Neuronal stem cell (in vitro differentiated cells): ENCODE results near the gene WTIP.

Experiments used
- DNase-seq: peaks from one replicate; pipeline ENCODE4 v3.0.0-alpha.2; 2013; ENCODE audit warnings: low spot score
- H2AFZ ChIP-seq: one replicate; pipeline ENCODE4 v1.6.1; 2013; ENCODE audit warnings: mild to moderate bottlenecking, low read length, inconsistent platforms
- H2AK5ac ChIP-seq: 2 replicates; pipeline ENCODE4 v1.6.1; 2013; ENCODE audit warnings: low read depth, mild to moderate bottlenecking, inconsistent platforms, low read length, moderate library complexity, mixed read lengths
- H2BK120ac ChIP-seq: 2 replicates; pipeline ENCODE4 v1.6.1; 2013; ENCODE audit warnings: low read depth, mild to moderate bottlenecking, inconsistent platforms, low read length, moderate library complexity, mixed read lengths
- H2BK12ac ChIP-seq: one replicate; pipeline ENCODE4 v1.6.1; 2013; ENCODE audit warnings: low read length, inconsistent platforms
- H2BK15ac ChIP-seq: 2 replicates; pipeline ENCODE4 v1.6.1; 2013; ENCODE audit warnings: mild to moderate bottlenecking, low read length, inconsistent platforms, mixed read lengths
- H2BK5ac ChIP-seq: one replicate; pipeline ENCODE4 v1.6.1; 2013; ENCODE audit warnings: inconsistent platforms, mild to moderate bottlenecking, low read length, moderate library complexity
- H3K14ac ChIP-seq: one replicate; pipeline ENCODE4 v1.6.1; 2013; ENCODE audit warnings: low read length, inconsistent platforms
- H3K18ac ChIP-seq: 2 replicates; pipeline ENCODE4 v1.6.1; 2013; ENCODE audit warnings: low read length, inconsistent platforms
- H3K23ac ChIP-seq: 2 replicates; pipeline ENCODE4 v1.6.1; 2013; ENCODE audit warnings: low read depth, mild to moderate bottlenecking, mixed read lengths, low read length, inconsistent platforms; ENCODE audit not compliant: poor library complexity
- H3K27ac ChIP-seq: replicated peaks from 3 replicates; pipeline ENCODE4 v1.5.1; 2013; ENCODE audit warnings: low read length, inconsistent platforms
- H3K27me3 ChIP-seq, 3 experiments: 2 replicates each; pipeline ENCODE4 v1.6.1; 2013; ENCODE audit warnings: low read length in 3 of 3, mild to moderate bottlenecking in 2 of 3, inconsistent platforms in 1 of 3, low read depth in 1 of 3, mixed read lengths in 1 of 3, moderate library complexity in 1 of 3; ENCODE audit not compliant: control insufficient read depth in 3 of 3, insufficient read depth in 3 of 3
- H3K36me3 ChIP-seq, 2 donors: replicated peaks in 1 of 2; 2 replicates each; pipeline ENCODE4 v1.6.1; 2013; ENCODE audit warnings: low read length in 2 of 2; ENCODE audit not compliant: control insufficient read depth in 2 of 2, insufficient read depth in 2 of 2
- H3K4ac ChIP-seq: 2 replicates; pipeline ENCODE4 v1.6.1; 2013; ENCODE audit warnings: inconsistent platforms, mild to moderate bottlenecking, low read length, moderate library complexity
- H3K4me1 ChIP-seq, 2 donors: 1 replicate in 1 of 2; 2 replicates in 1 of 2; pipeline ENCODE4 v1.6.1; 2013; ENCODE audit warnings: low read length in 2 of 2, low read depth in 1 of 2; ENCODE audit not compliant: control insufficient read depth in 2 of 2, insufficient read depth in 1 of 2
- H3K4me2 ChIP-seq: one replicate; pipeline ENCODE4 v1.6.1; 2013; ENCODE audit warnings: mild to moderate bottlenecking, low read length, inconsistent platforms; ENCODE audit not compliant: insufficient read depth, poor library complexity, severe bottlenecking
- H3K4me3 ChIP-seq, 2 donors: 2 replicates each; pipeline ENCODE4 v1.5.1; 2013; ENCODE audit warnings: low read length in 2 of 2, mild to moderate bottlenecking in 2 of 2, inconsistent platforms in 1 of 2, moderate library complexity in 1 of 2
- H3K79me1 ChIP-seq: one replicate; pipeline ENCODE4 v1.6.1; 2013; ENCODE audit warnings: low read depth, mild to moderate bottlenecking, inconsistent platforms, low read length, moderate library complexity
- H3K9ac ChIP-seq: one replicate; pipeline ENCODE4 v1.6.1; 2013; ENCODE audit warnings: mild to moderate bottlenecking, low read depth, low read length, inconsistent platforms; ENCODE audit not compliant: poor library complexity
- H3K9me3 ChIP-seq, 2 donors: replicated peaks in 1 of 2; 2 replicates each; pipeline versions ENCODE3 to v1.6.1; 2013; ENCODE audit warnings: low read length in 2 of 2, mild to moderate bottlenecking in 2 of 2, inconsistent platforms in 1 of 2, low read depth in 1 of 2, mixed read lengths in 1 of 2, moderate library complexity in 1 of 2; ENCODE audit not compliant: control insufficient read depth in 2 of 2, insufficient read depth in 1 of 2
- H4K8ac ChIP-seq: one replicate; pipeline ENCODE4 v1.6.1; 2013; ENCODE audit warnings: low read depth, mild to moderate bottlenecking, inconsistent platforms, low read length, moderate library complexity
- H4K91ac ChIP-seq: one replicate; pipeline ENCODE4 v1.6.1; 2013; ENCODE audit warnings: low read length, low read depth, mild to moderate bottlenecking, inconsistent platforms; ENCODE audit not compliant: poor library complexity
- WGBS, 2 donors: extraction: QIAGEN DNeasy Blood & Tissue Kit; methylation state at CpG; one replicate each; pipeline ENCODE4 v1.1.7; 2013; ENCODE audit warnings: missing lambda C conversion rate in 2 of 2, mixed read lengths in 1 of 2; ENCODE audit not compliant: insufficient read length in 2 of 2, insufficient replicate concordance in 1 of 2; ENCODE audit errors: extremely low coverage in 2 of 2; 5-methylcytosine and 5-hydroxymethylcytosine counted together

WTIP gene

DNA sequence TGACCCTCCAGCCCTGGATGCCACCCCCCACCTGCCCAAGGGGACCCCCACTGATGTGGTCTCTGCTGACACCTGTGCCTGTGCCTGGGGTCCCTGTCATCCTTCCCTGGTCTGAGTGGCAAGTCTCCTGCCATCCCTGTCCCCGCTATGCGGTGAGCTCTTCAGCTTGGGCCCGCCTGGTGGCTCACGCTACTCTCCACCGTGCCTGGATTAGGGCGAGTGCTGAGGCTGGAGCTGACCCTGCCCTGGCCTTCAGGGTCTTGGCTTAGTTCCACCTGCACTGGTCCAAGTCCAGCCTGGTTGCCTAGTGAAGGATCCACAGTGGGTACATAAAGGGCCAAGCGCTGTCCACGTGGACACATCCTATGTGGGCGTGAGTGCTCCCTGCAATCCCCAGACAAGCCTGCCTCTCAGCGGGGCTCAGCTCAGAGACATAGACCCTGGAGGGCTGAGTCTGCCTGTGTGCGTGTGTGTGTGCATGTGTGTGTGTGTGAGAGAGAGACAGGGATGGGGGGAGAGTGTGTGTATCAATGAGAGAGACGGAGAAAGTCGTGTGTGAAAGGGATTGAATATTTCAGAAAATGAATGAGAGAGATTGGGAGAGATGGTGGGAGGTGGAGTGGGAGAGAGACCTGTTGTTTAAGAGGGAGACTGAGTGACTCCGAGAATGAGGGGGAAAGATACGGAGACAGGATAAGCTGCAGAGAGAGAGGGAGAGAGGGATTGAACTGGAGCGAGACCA is 22.1 kb downstream of the WTIP start:
- peak overlapping the region; percentile 8 for H3K23ac ChIP-seq
- WGBS, 2 donors: 100% methylated on average over 2 of the region's 16 CpGs
- H3K27me3 ChIP-seq: no peaks in the 10 kb centered on the region
- peaks cover 0 to 6% of the 10 kb centered on the region in 2 donors for H3K4me1 ChIP-seq
- H3K14ac ChIP-seq: no peak overlapping the region
- H2AK5ac ChIP-seq: no peak overlapping the region
- H2BK5ac ChIP-seq: no peak overlapping the region
- H3K4ac ChIP-seq: peak overlapping the region; percentile 44
- H2BK15ac ChIP-seq: no peak overlapping the region
- H3K9me3 ChIP-seq: no peaks in the 10 kb centered on the region
- H3K79me1 ChIP-seq: no peaks in the 10 kb centered on the region
- H3K27ac ChIP-seq: no peak overlapping the region
- H3K9ac ChIP-seq: no peak overlapping the region
- no peak overlapping the region for H3K4me2 ChIP-seq
- H4K91ac ChIP-seq: peak overlapping the region; percentile 32
- DNase-seq: no peak
- no peak overlapping the region for H3K18ac ChIP-seq
- H3K36me3 ChIP-seq: peaks cover 3 to 9% of the 10 kb centered on the region in 2 donors
- H3K4me3 ChIP-seq: no peak overlapping the region
- no peak overlapping the region for H2BK12ac ChIP-seq
- no peak overlapping the region for H4K8ac ChIP-seq
- no peak overlapping the region for H2BK120ac ChIP-seq
- H2AFZ ChIP-seq: no peak overlapping the region

- Histone ChIP-seq H2AK5ac (no peak overlapping the region), H2BK15ac (no peak overlapping the region), H3K4ac (no peak overlapping the region), H3K4me1 (peaks cover 0 to 6% of the 10 kb centered on the region in 2 donors), H3K18ac (peak overlapping the region; percentile 28), H3K36me3 (peaks cover 3% of the 10 kb centered on the region in 2 donors), H3K9me3 (no peaks in the 10 kb centered on the region), H4K8ac (peak overlapping the region; percentile 86), H2AFZ (no peak overlapping the region), H3K23ac (no peak overlapping the region), H3K79me1 (no peaks in the 10 kb centered on the region), H3K14ac (no peak overlapping the region), H3K27me3 (no peaks in the 10 kb centered on the region), H2BK5ac (no peak overlapping the region), H3K27ac (no peak overlapping the region), H3K4me3 (no peak overlapping the region), H4K91ac (no peak overlapping the region), H3K9ac (no peak overlapping the region), H2BK120ac (no peak overlapping the region), H2BK12ac (no peak overlapping the region), H3K4me2 (no peak overlapping the region)
- no CpG with 5 or more reads among the region's 6 CpGs for WGBS, 2 donors
- no peak for DNase-seq
Measured at GRCh38 chr19:34504273-34504808, 22.8 kb downstream of the WTIP start.

DNA sequence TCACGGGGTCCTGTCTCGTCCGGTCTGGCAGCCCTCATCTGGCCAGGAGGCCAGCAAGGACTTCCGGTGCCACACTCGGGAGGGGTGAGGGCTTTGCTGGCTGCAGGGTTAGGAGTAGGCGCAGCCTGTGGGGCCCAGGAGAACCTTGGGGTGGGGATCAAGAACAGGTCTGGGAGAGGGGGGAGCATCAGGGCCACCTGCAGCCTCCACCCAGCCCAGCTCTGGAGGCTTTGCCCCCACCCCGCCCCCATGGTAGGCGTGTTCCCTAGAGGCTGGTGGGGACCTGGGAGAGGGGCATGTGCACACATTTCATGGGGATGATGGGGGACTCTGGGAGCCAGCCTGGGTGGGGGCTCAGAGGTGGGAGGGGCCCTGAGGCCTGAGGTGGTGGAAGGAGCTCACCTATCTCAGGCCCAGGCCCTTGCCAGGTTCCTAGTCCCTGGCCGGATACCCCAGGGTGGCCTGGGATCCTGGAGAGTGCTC is 23.3 kb downstream of the WTIP start:
- H3K27ac ChIP-seq: no peak overlapping the region
- H2AFZ ChIP-seq: no peak overlapping the region
- DNase-seq: no peak
- no CpG with 5 or more reads among the region's 9 CpGs for WGBS, 2 donors
- H3K23ac ChIP-seq: no peak overlapping the region
- no peaks in the 10 kb centered on the region for H3K79me1 ChIP-seq
- H3K27me3 ChIP-seq: no peaks in the 10 kb centered on the region
- no peak overlapping the region for H4K8ac ChIP-seq
- no peak overlapping the region for H3K4me3 ChIP-seq
- peak overlapping the region; percentile 28 for H3K18ac ChIP-seq
- no peak overlapping the region for H2AK5ac ChIP-seq
- no peak overlapping the region for H3K14ac ChIP-seq
- H3K36me3 ChIP-seq: peaks cover 0 to 3% of the 10 kb centered on the region in 2 donors
- no peaks in the 10 kb centered on the region for H3K9me3 ChIP-seq
- H2BK15ac ChIP-seq: no peak overlapping the region
- no peak overlapping the region for H2BK120ac ChIP-seq
- H4K91ac ChIP-seq: no peak overlapping the region
- no peak overlapping the region for H3K4me2 ChIP-seq
- no peak overlapping the region for H3K4ac ChIP-seq
- no peak overlapping the region for H2BK5ac ChIP-seq
- peaks cover 0 to 6% of the 10 kb centered on the region in 2 donors for H3K4me1 ChIP-seq
- no peak overlapping the region for H3K9ac ChIP-seq
- H2BK12ac ChIP-seq: no peak overlapping the region

- Histone ChIP-seq H2AK5ac (no peak overlapping the region), H3K9me3 (no peaks in the 10 kb centered on the region), H3K27me3 (no peaks in the 10 kb centered on the region), H2BK12ac (no peak overlapping the region), H2AFZ (no peak overlapping the region), H4K91ac (no peak overlapping the region), H2BK120ac (no peak overlapping the region), H2BK5ac (no peak overlapping the region), H3K36me3 (peaks cover 0 to 1% of the 10 kb centered on the region in 2 donors), H3K4me1 (peaks cover 0 to 3% of the 10 kb centered on the region in 2 donors), H3K4me3 (no peak overlapping the region), H3K9ac (peak overlapping the region; percentile 40), H3K27ac (no peak overlapping the region), H3K4ac (no peak overlapping the region), H3K18ac (peak overlapping the region; percentile 16), H3K4me2 (no peak overlapping the region), H3K23ac (peak overlapping the region; percentile 39), H3K79me1 (no peaks in the 10 kb centered on the region), H3K14ac (peak overlapping the region; percentile 7), H2BK15ac (no peak overlapping the region), H4K8ac (no peak overlapping the region)
- DNase-seq: no peak
- WGBS, 2 donors: no CpG with 5 or more reads among the region's 14 CpGs
Measured at GRCh38 chr19:34505321-34506025, 23.9 kb downstream of the WTIP start.
